A549 (cell line): ENCODE results near the gene GLT6D1. TPM values are rescaled to one million over a fixed set of nuclear protein-coding genes. Genes with fewer than 3 reads are reported as not detected.

Source experiments
- ATAC-seq, 2 experiments: fragments of 200-7000 bp in 1 of 2; fragments of >200 bp in 1 of 2; cut with Nextera tagmentation in 1 of 2; cut with Tn5 transposase in 1 of 2; 3 replicates each; pipeline versions ENCODE4 v1.8.0 to v1.9.1; 2018 to 2020; ENCODE audit warnings: mild to moderate bottlenecking in 1 of 2, moderate library complexity in 1 of 2
- CTCF ChIA-PET: fragments of 300-600 bp; sonication (Branson Sonifier 250); formaldehyde crosslinking; extraction: SDS; loops from one replicate; lab custom pipeline; 2021; ENCODE audit warnings: antibody characterized with exemption, inconsistent platforms; lab: Yijun Ruan, JAX
- POLR2A ChIA-PET: fragments of 350-600 bp; formaldehyde crosslinking; extraction: SDS; loops from one replicate; lab custom pipeline; 2021; ENCODE audit warnings: antibody characterized with exemption, inconsistent platforms; lab: Yijun Ruan, JAX
- DNase-seq, 2 experiments: peaks; one replicate each; pipeline versions ENCODE4 v3.0.0 to v3.0.0-alpha.2; 2011 to 2016; ENCODE audit warnings: low read depth in 1 of 2, low spot score in 1 of 2
- FAIRE-seq: peaks from 2 replicates; lab custom pipeline; 2011; peaks lifted over from hg19 to GRCh38; lab: Jason Lieb, UNC
- H3K27ac ChIP-seq, 2 experiments: fragments of >200 bp; sonication (Bioruptor Twin); formaldehyde crosslinking; 3 replicates each; pipeline ENCODE4 v1.5.1; 2016 to 2017
- H3K4me1 ChIP-seq: fragments of >200 bp; sonication (Bioruptor Twin); formaldehyde crosslinking; 3 replicates; pipeline ENCODE4 v1.6.1; 2016
- H3K4me2 ChIP-seq: fragments of >200 bp; sonication (Bioruptor Twin); formaldehyde crosslinking; 3 replicates; pipeline ENCODE4 v1.6.1; 2016
- H3K4me3 ChIP-seq: fragments of >200 bp; sonication (Bioruptor Twin); formaldehyde crosslinking; 3 replicates; pipeline ENCODE4 v1.5.1; 2016
- H3K9me3 ChIP-seq: fragments of >200 bp; sonication (Bioruptor Twin); formaldehyde crosslinking; 3 replicates; pipeline ENCODE4 v1.6.1; 2016
- CBX2 ChIP-seq: fragments of 200-600 bp; sonication (generic); IDR thresholded peaks from 2 replicates; pipeline ENCODE4 v1.6.1; 2016; ENCODE audit warnings: low read depth, mild to moderate bottlenecking, borderline replicate concordance
- CEBPB ChIP-seq, 2 experiments: fragments of >200 bp in 1 of 2; sonication (Bioruptor Twin) in 1 of 2; formaldehyde crosslinking in 1 of 2; IDR thresholded peaks; 2 replicates each; pipeline ENCODE4 v1.6.1; 2012 to 2016
- EHMT2 ChIP-seq: fragments of 200-600 bp; sonication (generic); IDR thresholded peaks from 2 replicates; pipeline ENCODE4 v1.6.1; 2016; ENCODE audit warnings: antibody characterized with exemption, low read depth, mild to moderate bottlenecking, moderate library complexity
- EP300 ChIP-seq, 2 experiments: fragments of >200 bp; sonication (Bioruptor Twin); formaldehyde crosslinking; IDR thresholded peaks; 2 replicates in 1 of 2; 3 replicates in 1 of 2; pipeline ENCODE4 v1.6.1; 2016 to 2017
- FOSB ChIP-seq: fragments of 250-450 bp; sonication (Bioruptor Pico); IDR thresholded peaks from 2 replicates; pipeline ENCODE4 v1.5.0; 2020; ENCODE audit warnings: mild to moderate bottlenecking, moderate library complexity
- FOSL2 ChIP-seq, 2 experiments: fragments of 450-650 bp in 1 of 2; fragments of >200 bp in 1 of 2; sonication (Bioruptor Twin) in 1 of 2; formaldehyde crosslinking; IDR thresholded peaks; 2 replicates each; pipeline versions ENCODE4 v1.5.0 to v1.6.1; 2016 to 2020; ENCODE audit warnings: mild to moderate bottlenecking in 1 of 2, moderate library complexity in 1 of 2
- FOXS1 ChIP-seq: fragments of 250-450 bp; sonication (Bioruptor Pico); IDR thresholded peaks from 2 replicates; pipeline ENCODE4 v1.5.0; 2020; ENCODE audit warnings: mild to moderate bottlenecking, moderate library complexity
- GATA3 ChIP-seq: IDR thresholded peaks from 2 replicates; pipeline ENCODE4 v1.6.1; 2012; ENCODE audit warnings: borderline replicate concordance
- HDAC2 ChIP-seq: fragments of 200-600 bp; sonication (generic); IDR thresholded peaks from 2 replicates; pipeline ENCODE4 v1.6.1; 2016
- HOXB13 ChIP-seq: fragments of 250-450 bp; sonication (Bioruptor Pico); IDR thresholded peaks from 2 replicates; pipeline ENCODE4 v1.5.0; 2020; ENCODE audit warnings: low read depth, mild to moderate bottlenecking, moderate library complexity
- JUNB ChIP-seq: fragments of >200 bp; sonication (Bioruptor Twin); formaldehyde crosslinking; IDR thresholded peaks from 2 replicates; pipeline ENCODE4 v1.6.1; 2016
- KDM1A ChIP-seq: fragments of 200-600 bp; sonication (generic); IDR thresholded peaks from 2 replicates; pipeline ENCODE4 v1.6.1; 2016; ENCODE audit warnings: low read depth, mild to moderate bottlenecking
- KDM5A ChIP-seq: fragments of 200-600 bp; sonication (generic); IDR thresholded peaks from 2 replicates; pipeline ENCODE4 v1.6.1; 2016; ENCODE audit warnings: antibody characterized with exemption, mild to moderate bottlenecking
- MAFK ChIP-seq: fragments of 450-650 bp; IDR thresholded peaks from 2 replicates; pipeline ENCODE4 v1.6.1; 2014; ENCODE audit not compliant: partially characterized antibody
- NFE2L2 ChIP-seq: fragments of 150-350 bp; conservative IDR thresholded peaks from 2 replicates; pipeline ENCODE4 v1.6.1; 2014; ENCODE audit warnings: low read length
- NPAS2 ChIP-seq: fragments of 250-450 bp; sonication (Bioruptor Pico); IDR thresholded peaks from 2 replicates; pipeline ENCODE4 v1.8.0; 2022; ENCODE audit warnings: mild to moderate bottlenecking, moderate library complexity, borderline replicate concordance
- POLR2AphosphoS2 ChIP-seq: conservative IDR thresholded peaks from 2 replicates; pipeline ENCODE4 v1.6.1; 2012; ENCODE audit warnings: low read length, improper control_type of control experiment, inconsistent platforms
- RAD21 ChIP-seq, 2 experiments: fragments of >200 bp in 1 of 2; sonication (Bioruptor Twin) in 1 of 2; formaldehyde crosslinking in 1 of 2; IDR thresholded peaks in 1 of 2; conservative IDR thresholded peaks in 1 of 2; 2 replicates in 1 of 2; 3 replicates in 1 of 2; pipeline ENCODE4 v1.6.1; 2012 to 2018; ENCODE audit warnings: inconsistent platforms in 1 of 2
- RCOR1 ChIP-seq: fragments of 150-350 bp; IDR thresholded peaks from 2 replicates; pipeline ENCODE4 v1.6.1; 2014; ENCODE audit warnings: antibody characterized with exemption, low read length, low read depth
- RNF2 ChIP-seq: fragments of 200-600 bp; sonication (generic); IDR thresholded peaks from 2 replicates; pipeline ENCODE4 v1.6.1; 2016; ENCODE audit warnings: low read depth, mild to moderate bottlenecking, antibody characterized with exemption, moderate library complexity, borderline replicate concordance
- SMC3 ChIP-seq: fragments of >200 bp; sonication (Bioruptor Twin); formaldehyde crosslinking; IDR thresholded peaks from 3 replicates; pipeline ENCODE4 v1.6.1; 2018; ENCODE audit warnings: inconsistent platforms
- SREBF2 ChIP-seq: fragments of 450-650 bp; IDR thresholded peaks from 2 replicates; pipeline ENCODE4 v1.6.1; 2014; ENCODE audit warnings: mild to moderate bottlenecking, moderate library complexity
- TP53 ChIP-seq: fragments of 250-450 bp; sonication (Bioruptor Pico); IDR thresholded peaks from 2 replicates; pipeline ENCODE4 v1.5.0; 2021; ENCODE audit warnings: mild to moderate bottlenecking, moderate library complexity
- ZC3H11A ChIP-seq: fragments of 450-650 bp; IDR thresholded peaks from 2 replicates; pipeline ENCODE4 v1.6.1; 2014; ENCODE audit warnings: antibody characterized with exemption, mild to moderate bottlenecking
- ZFP36 ChIP-seq: fragments of 450-650 bp; IDR thresholded peaks from 2 replicates; pipeline ENCODE4 v1.6.1; 2014; ENCODE audit warnings: borderline replicate concordance; ENCODE audit not compliant: partially characterized antibody
- ZNF302 ChIP-seq: fragments of 250-450 bp; sonication (Bioruptor Pico); IDR thresholded peaks from 2 replicates; pipeline ENCODE4 v1.9.0; 2021; ENCODE audit warnings: inconsistent platforms, mild to moderate bottlenecking, moderate library complexity
- whole genome bisulfite sequencing: methylation state at CpG from one replicate; pipeline ENCODE4 v1.1.6; 2017; ENCODE audit errors: missing lambda C conversion rate; 5-methylcytosine and 5-hydroxymethylcytosine counted together
- polyA plus RNA-seq, 4 experiments: library from polyadenylated mRNA; depleted of rRNA in 3 of 4; stranded (reverse); fragments of >200 nt; fragmentation: RNase III in 1 of 4; extraction: RNeasy Plus Mini Kit Qiagen cat#74134 plus additional on column Dnase treatment in 1 of 4; gene quantifications; 2 replicates in 3 of 4; 3 replicates in 1 of 4; pipeline ENCODE4 v1.2.3, GENCODE V29; 2011 to 2017
- TF ChIP-seq, protein P1 (sequence below): fragments of >200 bp; sonication (Bioruptor Twin); formaldehyde crosslinking; IDR thresholded peaks from 2 replicates; pipeline ENCODE4 v1.6.1; 2016
- TF ChIP-seq, protein P2 (sequence below): fragments of >200 bp; sonication (Bioruptor Twin); formaldehyde crosslinking; IDR thresholded peaks from 3 replicates; pipeline ENCODE4 v1.6.1; 2016
- TF ChIP-seq, protein P3 (sequence below): IDR thresholded peaks from 2 replicates; pipeline ENCODE4 v1.6.1; 2012
- TF ChIP-seq, protein P4 (sequence below): IDR thresholded peaks from 2 replicates; pipeline ENCODE4 v1.6.1; 2012; ENCODE audit warnings: low read depth, borderline replicate concordance
- TF ChIP-seq, protein P5 (sequence below): fragments of 150-350 bp; IDR thresholded peaks from 2 replicates; pipeline ENCODE4 v1.6.1; 2014; ENCODE audit warnings: low read depth, mild to moderate bottlenecking, low read length

GLT6D1 gene
- polyA plus RNA-seq, 2 of the 4 experiments (the other 2 are of a cell fraction) = not detected

DNA sequence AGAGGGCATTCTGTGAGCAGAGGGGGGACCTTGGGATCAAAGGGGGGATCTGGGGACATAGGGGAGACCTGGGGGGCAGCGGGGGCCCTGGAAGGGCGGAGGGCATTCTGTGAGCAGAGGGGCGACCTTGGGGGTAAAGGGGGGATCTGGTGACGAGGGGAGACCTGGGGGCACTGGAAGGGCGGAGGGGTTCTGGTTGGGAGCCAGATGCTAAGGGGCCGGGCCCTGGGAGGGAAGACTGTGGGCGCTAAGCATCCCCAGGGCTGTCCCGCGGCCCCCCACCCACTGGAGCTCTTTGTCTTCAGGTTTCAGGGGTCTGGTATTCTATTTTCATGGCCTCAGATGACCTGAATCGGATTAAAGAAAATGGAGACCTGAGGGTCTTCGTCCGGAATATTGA lies 24.5 kb upstream of the GLT6D1 start:
- Histone ChIP-seq H3K27ac (no peak overlapping the region), H3K4me3 (no peak overlapping the region), H3K4me2 (no peak overlapping the region), H3K9me3 (no peaks in the 10 kb centered on the region)
- 39% methylated on average over 7 of the region's 12 CpGs for WGBS
- DNase-seq (no peak), ATAC-seq (no peak)
- POLR2A ChIA-PET = no interaction called here
- no peak for TF ChIP-seq FOSB (CRISPR knock-in tag)
- TF ChIP-seq KDM5A = no peak
- TF ChIP-seq, protein P1, sequence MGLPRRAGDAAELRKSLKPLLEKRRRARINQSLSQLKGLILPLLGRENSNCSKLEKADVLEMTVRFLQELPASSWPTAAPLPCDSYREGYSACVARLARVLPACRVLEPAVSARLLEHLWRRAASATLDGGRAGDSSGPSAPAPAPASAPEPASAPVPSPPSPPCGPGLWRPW = no peak
- no peak for TF ChIP-seq EP300 (IDR thresholded peaks at IDR 0.05)
- TF ChIP-seq ZFP36 = no peak
- no peak for TF ChIP-seq KDM1A
- TF ChIP-seq SMC3 = no peak
- TF ChIP-seq, protein P2, sequence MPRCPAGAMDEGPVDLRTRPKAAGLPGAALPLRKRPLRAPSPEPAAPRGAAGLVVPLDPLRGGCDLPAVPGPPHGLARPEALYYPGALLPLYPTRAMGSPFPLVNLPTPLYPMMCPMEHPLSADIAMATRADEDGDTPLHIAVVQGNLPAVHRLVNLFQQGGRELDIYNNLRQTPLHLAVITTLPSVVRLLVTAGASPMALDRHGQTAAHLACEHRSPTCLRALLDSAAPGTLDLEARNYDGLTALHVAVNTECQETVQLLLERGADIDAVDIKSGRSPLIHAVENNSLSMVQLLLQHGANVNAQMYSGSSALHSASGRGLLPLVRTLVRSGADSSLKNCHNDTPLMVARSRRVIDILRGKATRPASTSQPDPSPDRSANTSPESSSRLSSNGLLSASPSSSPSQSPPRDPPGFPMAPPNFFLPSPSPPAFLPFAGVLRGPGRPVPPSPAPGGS = no peak
- TF ChIP-seq, protein P3, sequence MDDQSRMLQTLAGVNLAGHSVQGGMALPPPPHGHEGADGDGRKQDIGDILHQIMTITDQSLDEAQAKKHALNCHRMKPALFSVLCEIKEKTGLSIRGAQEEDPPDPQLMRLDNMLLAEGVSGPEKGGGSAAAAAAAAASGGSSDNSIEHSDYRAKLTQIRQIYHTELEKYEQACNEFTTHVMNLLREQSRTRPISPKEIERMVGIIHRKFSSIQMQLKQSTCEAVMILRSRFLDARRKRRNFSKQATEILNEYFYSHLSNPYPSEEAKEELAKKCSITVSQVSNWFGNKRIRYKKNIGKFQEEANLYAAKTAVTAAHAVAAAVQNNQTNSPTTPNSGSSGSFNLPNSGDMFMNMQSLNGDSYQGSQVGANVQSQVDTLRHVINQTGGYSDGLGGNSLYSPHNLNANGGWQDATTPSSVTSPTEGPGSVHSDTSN = no peak
- no peak for TF ChIP-seq ZNF302
- TF ChIP-seq TP53 (CRISPR knock-in tag) = no peak
- TF ChIP-seq FOSL2 (IDR thresholded peaks at IDR 0.05) = no peak
- no peak for TF ChIP-seq FOSL2 (CRISPR knock-in tag; IDR thresholded peaks at IDR 0.05)
- TF ChIP-seq, all 56 proteins: peak for 0
- FAIRE-seq = no peak
- CTCF ChIA-PET = no interaction called here
- no peaks in the 10 kb centered on the region for H3K4me1 ChIP-seq

DNA sequence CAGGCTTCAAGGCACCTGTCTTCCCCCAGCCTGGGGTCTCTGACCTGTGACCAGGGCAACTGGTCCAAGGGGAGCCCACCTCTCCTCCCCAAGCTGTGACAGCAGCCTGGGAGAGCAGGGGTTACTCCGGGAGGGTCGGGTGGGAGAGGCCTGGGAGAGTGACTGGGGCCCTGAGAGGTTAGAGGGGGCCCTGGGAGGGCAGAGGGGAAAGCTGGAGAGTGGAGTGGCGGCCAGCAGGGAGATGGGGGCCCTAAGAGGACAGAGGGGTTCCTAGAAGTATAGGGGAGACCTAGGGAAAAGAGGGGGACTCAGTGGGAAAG lies 24.1 kb upstream of the GLT6D1 start:
- Histone ChIP-seq H3K4me1 (no peaks in the 10 kb centered on the region), H3K27ac (no peak overlapping the region), H3K9me3 (no peaks in the 10 kb centered on the region), H3K4me3 (no peak overlapping the region), H3K4me2 (no peak overlapping the region)
- TF ChIP-seq FOXS1 (CRISPR knock-in tag) = no peak
- no peak for TF ChIP-seq CEBPB (IDR thresholded peaks at IDR 0.05)
- TF ChIP-seq HDAC2 = no peak
- ChIA-PET POLR2A (no interaction called here), CTCF (no interaction called here)
- no peak for FAIRE-seq
- no peak for ATAC-seq
- no peak for DNase-seq
- WGBS = 11% methylated on average over 1 of the region's 3 CpGs

DNA sequence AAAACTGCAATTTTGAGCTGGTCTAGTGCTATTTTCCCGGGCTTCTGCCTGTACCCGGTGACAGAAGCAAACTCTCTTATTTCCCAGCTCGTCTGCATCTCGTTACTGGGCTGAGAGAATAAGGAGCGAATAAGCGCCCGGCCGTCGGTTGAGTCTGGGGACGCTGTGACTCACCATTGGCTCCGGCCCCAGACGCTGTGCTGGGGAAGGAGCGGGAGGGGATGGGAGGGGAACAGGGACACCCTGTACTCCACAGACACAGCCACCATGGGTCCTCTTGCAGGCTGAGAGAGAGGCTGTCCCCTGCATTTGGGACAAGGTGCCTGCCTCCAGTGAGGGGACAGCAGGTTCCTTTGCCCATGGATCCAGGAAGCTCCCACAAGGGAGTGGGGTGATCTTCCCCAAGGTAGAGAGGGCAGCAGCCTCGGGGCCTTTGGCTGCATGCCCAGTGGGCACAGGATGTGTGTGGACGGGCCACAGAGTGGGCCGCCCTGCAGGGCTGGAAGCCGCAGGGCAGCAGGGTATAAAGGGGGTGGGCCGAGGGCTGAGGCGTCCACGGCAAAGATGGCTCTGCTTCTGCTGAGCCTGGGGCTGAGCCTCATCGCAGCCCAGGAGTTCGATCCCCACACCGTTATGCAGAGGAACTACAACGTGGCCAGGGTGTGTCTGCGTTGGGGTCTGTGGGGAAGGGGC lies 23.6 kb upstream of the GLT6D1 start, which contains the start of gene LCN9:
Gene LCN9 (plus strand): TSS at position 552 of the 693 bp plus-strand sequence. CDS start 13 bp downstream, at position 565.
- POLR2A ChIA-PET = interaction anchor here (1.5 kb wide), 1 partner anchor 15 kb away, joined by 3 read pairs; no protein-coding TSS in a partner anchor
- FAIRE-seq = no peak
- no peak for DNase-seq
- TF ChIP-seq MAFK = no peak
- TF ChIP-seq CBX2 = no peak
- TF ChIP-seq GATA3 = no peak
- TF ChIP-seq SREBF2 = no peak
- no peak for TF ChIP-seq EHMT2
- no peak for TF ChIP-seq NFE2L2
- TF ChIP-seq, protein P4, sequence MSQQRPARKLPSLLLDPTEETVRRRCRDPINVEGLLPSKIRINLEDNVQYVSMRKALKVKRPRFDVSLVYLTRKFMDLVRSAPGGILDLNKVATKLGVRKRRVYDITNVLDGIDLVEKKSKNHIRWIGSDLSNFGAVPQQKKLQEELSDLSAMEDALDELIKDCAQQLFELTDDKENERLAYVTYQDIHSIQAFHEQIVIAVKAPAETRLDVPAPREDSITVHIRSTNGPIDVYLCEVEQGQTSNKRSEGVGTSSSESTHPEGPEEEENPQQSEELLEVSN = no peak
- TF ChIP-seq JUNB = no peak
- no peak for TF ChIP-seq RNF2
- TF ChIP-seq HOXB13 (CRISPR knock-in tag) = no peak
- TF ChIP-seq ZC3H11A = no peak
- TF ChIP-seq, protein P5, sequence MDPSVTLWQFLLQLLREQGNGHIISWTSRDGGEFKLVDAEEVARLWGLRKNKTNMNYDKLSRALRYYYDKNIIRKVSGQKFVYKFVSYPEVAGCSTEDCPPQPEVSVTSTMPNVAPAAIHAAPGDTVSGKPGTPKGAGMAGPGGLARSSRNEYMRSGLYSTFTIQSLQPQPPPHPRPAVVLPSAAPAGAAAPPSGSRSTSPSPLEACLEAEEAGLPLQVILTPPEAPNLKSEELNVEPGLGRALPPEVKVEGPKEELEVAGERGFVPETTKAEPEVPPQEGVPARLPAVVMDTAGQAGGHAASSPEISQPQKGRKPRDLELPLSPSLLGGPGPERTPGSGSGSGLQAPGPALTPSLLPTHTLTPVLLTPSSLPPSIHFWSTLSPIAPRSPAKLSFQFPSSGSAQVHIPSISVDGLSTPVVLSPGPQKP = no peak
- TF ChIP-seq ZNF302 = no peak
- no peak for TF ChIP-seq RAD21 (conservative IDR thresholded peaks at IDR 0.05 in 1 of 2, IDR thresholded peaks at IDR 0.05 in 1 of 2)
- no peak for TF ChIP-seq HDAC2
- TF ChIP-seq NPAS2 (CRISPR knock-in tag) = no peak
- no peak for TF ChIP-seq POLR2AphosphoS2
- TF ChIP-seq KDM5A = no peak
- no peak for TF ChIP-seq SMC3
- TF ChIP-seq RCOR1 = no peak
- TF ChIP-seq, all 56 proteins: peak for 0
- Histone ChIP-seq H3K4me1 (no peaks in the 10 kb centered on the region), H3K4me2 (no peak within 1 kb of the TSS), H3K4me3 (no peak within 1 kb of the TSS), H3K27ac (no peak within 1 kb of the TSS), H3K9me3 (no peaks in the 10 kb centered on the region)
- 58% methylated on average over 22 of the region's 25 CpGs for WGBS
- CTCF ChIA-PET = interaction anchor here (0.7 kb wide), 1 partner anchor 59 kb away, joined by 4 read pairs; no protein-coding TSS in a partner anchor
- no peak for ATAC-seq
